Measurements from ENCODE around the gene ZNF14. TPM values are rescaled to one million over a fixed set of nuclear protein-coding genes. Genes with fewer than 3 reads are reported as not detected.

Gene ZNF14
- total RNA-seq, 1 experiment from 2014 or later, result 5.8 TPM

GRCh38 chr19:19661675-19662251, 71.1 kb downstream of the ZNF14 start:
- Histone ChIP-seq H3K27me3 (replicated peaks; ENCODE audit: insufficient read depth, low read depth, low read length, poor library complexity) (no peaks in the 10 kb centered on the region), H3K9me3 (ENCODE audit: low read depth, low read length, poor library complexity, severe bottlenecking) (no peaks in the 10 kb centered on the region), H3K4me3 (ENCODE audit: low read depth, low read length, poor library complexity, severe bottlenecking) (peak overlapping the region; percentile 86), H3K36me3 (ENCODE audit: insufficient read depth, low read length, poor library complexity, severe bottlenecking) (peaks cover 27% of the 10 kb centered on the region), H3K27ac (ENCODE audit: low read depth, low read length, poor library complexity, severe bottlenecking) (no peak overlapping the region), H3K4me1 (ENCODE audit: insufficient read depth, low read length, poor library complexity, severe bottlenecking) (peaks cover 12% of the 10 kb centered on the region)
- no peak for TF ChIP-seq CTCF (conservative IDR thresholded peaks at IDR 0.05; ENCODE audit: low read depth, low read length)
- intact Hi-C loops (cut with micrococcal nuclease; ENCODE audit: unreplicated experiment), result no loop called here
- peak; percentile 18 for DNase-seq (ENCODE audit: low spot score)
- ChIA-PET CTCF (no interaction called here), POLR2A (ENCODE audit: low non-redundant PET) (interaction anchor here (0.7 kb wide), 1 partner anchor 130 kb away, joined by 8 read pairs; no protein-coding TSS in a partner anchor)
- BruUV-seq (replicated peaks), result no TSS peak

DNA sequence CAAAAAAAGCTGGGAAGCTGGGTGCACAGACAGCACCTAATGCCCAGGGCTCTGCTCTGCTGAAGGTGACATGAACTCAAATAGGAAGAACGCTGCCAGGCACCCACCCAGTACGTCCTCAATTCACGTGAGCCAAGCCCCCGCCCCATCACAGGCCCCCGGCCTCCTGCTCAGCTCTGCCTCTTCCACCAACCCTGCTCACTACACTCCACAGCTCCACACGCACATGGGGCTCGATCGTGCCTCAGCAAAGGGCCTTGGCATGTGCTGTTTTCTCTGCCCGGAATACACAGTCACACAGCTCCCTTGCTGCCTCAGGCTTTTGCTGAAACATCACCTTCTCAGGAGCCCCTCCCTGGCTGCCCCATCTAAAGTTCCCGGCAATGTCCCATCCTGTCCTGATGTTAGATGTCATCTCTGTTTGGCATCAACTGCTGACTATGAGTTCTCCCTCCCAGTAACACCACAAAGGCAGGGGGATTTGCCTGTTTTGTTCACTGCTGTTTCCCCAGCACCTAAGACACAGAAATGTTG, 71.7 kb downstream of the ZNF14 start:
- CTCF ChIA-PET, result no interaction called here
- peaks cover 12% of the 10 kb centered on the region for H3K4me1 ChIP-seq (ENCODE audit: insufficient read depth, low read length, poor library complexity, severe bottlenecking)
- H3K27me3 ChIP-seq (replicated peaks; ENCODE audit: insufficient read depth, low read depth, low read length, poor library complexity), result no peaks in the 10 kb centered on the region
- no TSS peak for BruUV-seq (replicated peaks)
- no peak overlapping the region for H3K4me3 ChIP-seq (ENCODE audit: low read depth, low read length, poor library complexity, severe bottlenecking)
- no peak for DNase-seq (ENCODE audit: low spot score)
- POLR2A ChIA-PET (ENCODE audit: low non-redundant PET), result interaction anchor here (0.8 kb wide), 1 partner anchor 70 kb away, joined by 5 read pairs; no protein-coding TSS in a partner anchor
- H3K9me3 ChIP-seq (ENCODE audit: low read depth, low read length, poor library complexity, severe bottlenecking), result no peaks in the 10 kb centered on the region
- intact Hi-C loops (cut with micrococcal nuclease; ENCODE audit: unreplicated experiment), result no loop called here
- H3K36me3 ChIP-seq (ENCODE audit: insufficient read depth, low read length, poor library complexity, severe bottlenecking), result peaks cover 32% of the 10 kb centered on the region
- TF ChIP-seq CTCF (conservative IDR thresholded peaks at IDR 0.05; ENCODE audit: low read depth, low read length) (no peak), EZH2 (IDR thresholded peaks at IDR 0.05; ENCODE audit: borderline replicate concordance, low read depth, low read length, poor library complexity, severe bottlenecking) (no peak)
- H3K27ac ChIP-seq (ENCODE audit: low read depth, low read length, poor library complexity, severe bottlenecking), result no peak overlapping the region

Other genes starting within 250 kb of the ZNF14 start
- 2.5 TPM in 2 replicates for gene TSSK6, start 217.6 kb downstream of the ZNF14 start, total RNA-seq (2021)
- gene NDUFA13, start 216.9 kb downstream of the ZNF14 start, total RNA-seq (2021), result 421 and 431 TPM in 2 replicates
- 8.6 TPM in 2 replicates for gene YJEFN3, start 204.2 kb downstream of the ZNF14 start, total RNA-seq (2021)
- 0.77 and 1.6 TPM in 2 replicates for gene CILP2, start 194.8 kb downstream of the ZNF14 start, total RNA-seq (2021)
- gene PBX4, start 114.4 kb downstream of the ZNF14 start, total RNA-seq (2021), result 3.1 and 4.6 TPM in 2 replicates
- gene LPAR2, start 104.9 kb downstream of the ZNF14 start, total RNA-seq (2021), result 17.2 and 20.6 TPM in 2 replicates
- gene GMIP, start 89.5 kb downstream of the ZNF14 start, total RNA-seq (2021), result 9.0 and 10.9 TPM in 2 replicates
- 88.1 and 94.4 TPM in 2 replicates for gene ATP13A1, start 69.4 kb downstream of the ZNF14 start, total RNA-seq (2021)
- 14.5 and 17.7 TPM in 2 replicates for gene ZNF101, start 64.3 kb downstream of the ZNF14 start, total RNA-seq (2021)
- 13.7 and 14.7 TPM in 2 replicates for gene ZNF506, start 88.6 kb upstream of the ZNF14 start, total RNA-seq (2021)
- 10.0 and 13.7 TPM in 2 replicates for gene ZNF253, start 132.8 kb upstream of the ZNF14 start, total RNA-seq (2021)
- 8.7 and 13.1 TPM in 2 replicates for gene ZNF93, start 167.8 kb upstream of the ZNF14 start, total RNA-seq (2021)